Neural progenitor cell (in vitro differentiated cells): Measurements from ENCODE around the gene SPRR1B. TPM values are rescaled to one million over a fixed set of nuclear protein-coding genes. Genes with fewer than 3 reads are reported as not detected.

Experiments
- DNase-seq: peaks from one replicate; pipeline ENCODE4 v3.0.0-alpha.2; 2016; ENCODE audit warnings: low spot score
- H2AFZ ChIP-seq: fragments of 200-600 bp; sonication (generic); replicated peaks from 2 replicates; pipeline ENCODE4 v1.6.1; 2016; ENCODE audit warnings: antibody characterized with exemption
- H3F3A ChIP-seq: fragments of 200-600 bp; sonication (generic); 2 replicates; pipeline ENCODE4 v1.6.1; 2016; ENCODE audit warnings: antibody characterized with exemption, low read depth
- H3K27ac ChIP-seq: fragments of 200-600 bp; sonication (generic); 2 replicates; pipeline ENCODE4 v1.5.1; 2016; ENCODE audit warnings: mild to moderate bottlenecking
- H3K27me3 ChIP-seq: fragments of 200-600 bp; sonication (generic); 2 replicates; pipeline ENCODE4 v1.6.1; 2016; ENCODE audit warnings: mild to moderate bottlenecking, moderate library complexity
- H3K36me3 ChIP-seq: fragments of 200-600 bp; sonication (generic); 2 replicates; pipeline ENCODE4 v1.5.1; 2016
- H3K4me1 ChIP-seq: fragments of 200-600 bp; sonication (generic); 2 replicates; pipeline ENCODE4 v1.6.1; 2016; ENCODE audit warnings: mixed run types
- H3K4me2 ChIP-seq: fragments of 200-600 bp; sonication (generic); 2 replicates; pipeline ENCODE4 v1.6.1; 2016
- H3K4me3 ChIP-seq: fragments of 200-600 bp; sonication (generic); 2 replicates; pipeline ENCODE4 v1.5.1; 2016
- H3K79me2 ChIP-seq: fragments of 200-600 bp; sonication (generic); 2 replicates; pipeline ENCODE4 v1.6.1; 2016; ENCODE audit warnings: low read depth
- H3K9ac ChIP-seq: fragments of 200-600 bp; sonication (generic); 2 replicates; pipeline ENCODE4 v1.6.1; 2016
- H3K9me3 ChIP-seq: fragments of 200-600 bp; sonication (generic); 2 replicates; pipeline ENCODE4 v1.5.1; 2016; ENCODE audit warnings: low read depth
- H4K20me1 ChIP-seq: fragments of 200-600 bp; sonication (generic); 2 replicates; pipeline ENCODE4 v1.6.1; 2016; ENCODE audit warnings: low read depth
- H3K27ac Mint-ChIP-seq: 3 replicates; pipeline ENCODE4 v1.8.0; 2021; ENCODE audit warnings: mixed read lengths
- H3K27me3 Mint-ChIP-seq: 2 replicates; pipeline ENCODE4 v1.8.0; 2022; ENCODE audit warnings: low read depth, mild to moderate bottlenecking, inconsistent platforms, moderate library complexity, mixed read lengths; ENCODE audit not compliant: insufficient read depth
- H3K36me3 Mint-ChIP-seq: 3 replicates; pipeline ENCODE4 v1.8.0; 2021; ENCODE audit warnings: mixed read lengths
- H3K4me1 Mint-ChIP-seq: 3 replicates; pipeline ENCODE4 v1.8.0; 2021; ENCODE audit warnings: mixed read lengths
- H3K4me3 Mint-ChIP-seq: 3 replicates; pipeline ENCODE4 v1.8.0; 2021; ENCODE audit warnings: mild to moderate bottlenecking, moderate library complexity, mixed read lengths
- H3K9me3 Mint-ChIP-seq: 3 replicates; pipeline ENCODE4 v1.8.0; 2020; ENCODE audit warnings: mixed read lengths
- EZH2 ChIP-seq: fragments of 200-600 bp; sonication (generic); IDR thresholded peaks from 2 replicates; pipeline ENCODE4 v1.6.1; 2017; ENCODE audit warnings: antibody characterized with exemption, mild to moderate bottlenecking, moderate library complexity
- EZH2phosphoT487 ChIP-seq: fragments of 200-600 bp; sonication (generic); IDR thresholded peaks from 2 replicates; pipeline ENCODE4 v1.6.1; 2017; ENCODE audit warnings: antibody characterized with exemption
- total RNA-seq: library from RNA; depleted of rRNA; stranded (reverse); fragments of >200 nt; gene quantifications from 2 replicates; pipeline ENCODE4 v1.2.3, GENCODE V29; 2015; ENCODE audit warnings: low replicate concordance
- TF ChIP-seq, protein P1 (sequence below): fragments of 200-600 bp; sonication (generic); IDR thresholded peaks from 2 replicates; pipeline ENCODE4 v1.5.1; 2017; ENCODE audit warnings: antibody characterized with exemption, mild to moderate bottlenecking

SPRR1B gene
- total RNA-seq, 1 donor from 2014 or later = not detected

DNA sequence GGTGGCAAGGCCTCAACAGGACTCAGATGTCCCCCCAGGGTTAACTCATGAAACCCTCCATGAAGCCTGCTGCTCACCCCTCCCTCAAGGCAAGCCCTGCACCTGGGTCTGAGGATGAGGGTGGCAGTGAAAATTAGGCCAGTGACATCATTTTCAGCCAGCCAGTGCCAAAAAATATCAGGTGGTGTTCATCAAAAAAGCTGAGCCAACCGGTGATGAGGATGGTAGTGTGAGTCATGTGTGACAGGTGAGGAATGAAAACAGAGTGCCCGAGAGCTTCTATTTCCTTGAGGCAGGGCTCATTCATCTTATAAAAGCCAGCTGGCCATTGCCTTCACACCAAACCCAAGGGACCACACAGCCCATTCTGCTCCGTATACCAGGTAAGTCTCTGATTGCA, 47.3 kb upstream of the SPRR1B start, which contains the start of gene SPRR1A:
Gene SPRR1A, plus strand, starts transcription at position 339 of the 400 bp plus-strand sequence. CDS start 1,150 bp downstream, outside the sequence.
- no peak within 1 kb of the TSS for H3K4me3 ChIP-seq
- no peak within 1 kb of the TSS for H2AFZ ChIP-seq
- peaks cover 17% of the 10 kb centered on the region for H3K9me3 ChIP-seq
- no peaks in the 10 kb centered on the region for H3F3A ChIP-seq
- no peaks in the 10 kb centered on the region for H3K4me1 ChIP-seq
- H3K4me2 ChIP-seq = no peak within 1 kb of the TSS
- no peaks in the 10 kb centered on the region for H3K27me3 ChIP-seq
- H3K9me3 Mint-ChIP-seq = no peaks in the 10 kb centered on the region
- no peaks in the 10 kb centered on the region for H3K79me2 ChIP-seq
- H3K36me3 ChIP-seq = no peaks in the 10 kb centered on the region
- no peak within 1 kb of the TSS for H3K27ac Mint-ChIP-seq
- TF ChIP-seq, protein P1, sequence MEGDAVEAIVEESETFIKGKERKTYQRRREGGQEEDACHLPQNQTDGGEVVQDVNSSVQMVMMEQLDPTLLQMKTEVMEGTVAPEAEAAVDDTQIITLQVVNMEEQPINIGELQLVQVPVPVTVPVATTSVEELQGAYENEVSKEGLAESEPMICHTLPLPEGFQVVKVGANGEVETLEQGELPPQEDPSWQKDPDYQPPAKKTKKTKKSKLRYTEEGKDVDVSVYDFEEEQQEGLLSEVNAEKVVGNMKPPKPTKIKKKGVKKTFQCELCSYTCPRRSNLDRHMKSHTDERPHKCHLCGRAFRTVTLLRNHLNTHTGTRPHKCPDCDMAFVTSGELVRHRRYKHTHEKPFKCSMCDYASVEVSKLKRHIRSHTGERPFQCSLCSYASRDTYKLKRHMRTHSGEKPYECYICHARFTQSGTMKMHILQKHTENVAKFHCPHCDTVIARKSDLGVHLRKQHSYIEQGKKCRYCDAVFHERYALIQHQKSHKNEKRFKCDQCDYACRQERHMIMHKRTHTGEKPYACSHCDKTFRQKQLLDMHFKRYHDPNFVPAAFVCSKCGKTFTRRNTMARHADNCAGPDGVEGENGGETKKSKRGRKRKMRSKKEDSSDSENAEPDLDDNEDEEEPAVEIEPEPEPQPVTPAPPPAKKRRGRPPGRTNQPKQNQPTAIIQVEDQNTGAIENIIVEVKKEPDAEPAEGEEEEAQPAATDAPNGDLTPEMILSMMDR = no peak
- TF ChIP-seq EZH2 = no peak
- TF ChIP-seq EZH2phosphoT487 = no peak
- no peak within 1 kb of the TSS for H3K4me3 Mint-ChIP-seq
- no peaks in the 10 kb centered on the region for H4K20me1 ChIP-seq
- H3K27ac ChIP-seq = no peak within 1 kb of the TSS
- peaks cover 7% of the 10 kb centered on the region for H3K27me3 Mint-ChIP-seq
- no peaks in the 10 kb centered on the region for H3K36me3 Mint-ChIP-seq
- H3K9ac ChIP-seq = no peak within 1 kb of the TSS
- H3K4me1 Mint-ChIP-seq = no peaks in the 10 kb centered on the region
- DNase-seq = no peak

- no peak for TF ChIP-seq EZH2phosphoT487
- no peak for TF ChIP-seq EZH2
- TF ChIP-seq, protein P1 = no peak
- no peak overlapping the region for H3K27ac Mint-ChIP-seq
- Histone ChIP-seq H3K4me3 (no peak overlapping the region), H3K4me2 (no peak overlapping the region), H3K9ac (no peak overlapping the region), H3K27ac (no peak overlapping the region), H4K20me1 (no peaks in the 10 kb centered on the region), H3K27me3 (no peaks in the 10 kb centered on the region), H3K79me2 (no peaks in the 10 kb centered on the region), H3K36me3 (no peaks in the 10 kb centered on the region), H3K4me1 (no peaks in the 10 kb centered on the region), H2AFZ (no peak overlapping the region), H3K9me3 (peaks cover 25% of the 10 kb centered on the region), H3F3A (no peaks in the 10 kb centered on the region)
- no peaks in the 10 kb centered on the region for H3K4me1 Mint-ChIP-seq
- H3K4me3 Mint-ChIP-seq = no peak overlapping the region
- DNase-seq = no peak
- H3K9me3 Mint-ChIP-seq = no peaks in the 10 kb centered on the region
- no peaks in the 10 kb centered on the region for H3K36me3 Mint-ChIP-seq
- H3K27me3 Mint-ChIP-seq = peaks cover 2% of the 10 kb centered on the region
Observed at GRCh38 chr1:152986578-152986977, 44.4 kb upstream of the SPRR1B start.

- H3K9me3 ChIP-seq = peaks cover 48% of the 10 kb centered on the region
- Mint-ChIP-seq H3K4me1 (no peaks in the 10 kb centered on the region), H3K9me3 (peaks cover 3% of the 10 kb centered on the region), H3K4me3 (no peak overlapping the region), H3K27ac (no peak overlapping the region), H3K36me3 (no peaks in the 10 kb centered on the region), H3K27me3 (no peaks in the 10 kb centered on the region)
- H3K9ac ChIP-seq = no peak overlapping the region
- H4K20me1 ChIP-seq = no peaks in the 10 kb centered on the region
- H3K27ac ChIP-seq = no peak overlapping the region
- TF ChIP-seq, protein P1 = no peak
- TF ChIP-seq EZH2 = no peak
- TF ChIP-seq EZH2phosphoT487 = no peak
- no peak overlapping the region for H2AFZ ChIP-seq
- no peaks in the 10 kb centered on the region for H3F3A ChIP-seq
- no peaks in the 10 kb centered on the region for H3K4me1 ChIP-seq
- DNase-seq = no peak
- H3K4me3 ChIP-seq = no peak overlapping the region
- H3K79me2 ChIP-seq = no peaks in the 10 kb centered on the region
- H3K27me3 ChIP-seq = no peaks in the 10 kb centered on the region
- no peaks in the 10 kb centered on the region for H3K36me3 ChIP-seq
- H3K4me2 ChIP-seq = no peak overlapping the region
Observed at GRCh38 chr1:152993186-152993585, 37.8 kb upstream of the SPRR1B start.
